Fibroblast of lung (primary cell): ENCODE measurements around the gene RBM4B. TPM values are rescaled to one million over a fixed set of nuclear protein-coding genes. Genes with fewer than 3 reads are reported as not detected.

Experiments used
- DNase-seq, 2 donors: peaks; one replicate each; pipeline versions ENCODE4 v3.0.0 to v3.0.0-alpha.2; 2010; ENCODE audit warnings: low read depth in 2 of 2
- H2AFZ ChIP-seq: 2 replicates; pipeline ENCODE4 v1.5.1; 2012; ENCODE audit warnings: low read length, control low read depth, inconsistent platforms
- H3K27ac ChIP-seq: 2 replicates; pipeline ENCODE4 v1.5.1; 2011; ENCODE audit warnings: low read length, control low read depth; ENCODE audit not compliant: insufficient read depth
- H3K27me3 ChIP-seq: 2 replicates; pipeline ENCODE4 v1.5.1; 2011; ENCODE audit warnings: mild to moderate bottlenecking, low read length; ENCODE audit not compliant: control insufficient read depth, insufficient read depth
- H3K36me3 ChIP-seq: 2 replicates; pipeline ENCODE4 v1.5.1; 2011; ENCODE audit warnings: low read length; ENCODE audit not compliant: control insufficient read depth, insufficient read depth
- H3K4me1 ChIP-seq: 2 replicates; pipeline ENCODE4 v1.5.1; 2011; ENCODE audit warnings: low read length; ENCODE audit not compliant: control insufficient read depth, insufficient read depth; ENCODE audit errors: extremely low read depth
- H3K4me2 ChIP-seq: 2 replicates; pipeline ENCODE4 v1.5.1; 2011; ENCODE audit warnings: low read length, control low read depth; ENCODE audit not compliant: insufficient read depth; ENCODE audit errors: extremely low read depth
- H3K4me3 ChIP-seq, 4 experiments: fragments of 200-600 bp in 1 of 4; sonication (generic) in 1 of 4; replicated peaks in 1 of 4; 2 replicates each; pipeline ENCODE4 v1.5.1; 2011 to 2016; ENCODE audit warnings: low read length in 4 of 4, low read depth in 3 of 4, mild to moderate bottlenecking in 3 of 4, control low read depth in 2 of 4, inconsistent platforms in 1 of 4, mixed read lengths in 1 of 4; ENCODE audit not compliant: insufficient read depth in 1 of 4; ENCODE audit errors: control extremely low read depth in 1 of 4
- H3K79me2 ChIP-seq: 2 replicates; pipeline ENCODE4 v1.5.1; 2012; ENCODE audit warnings: mild to moderate bottlenecking, low read length, inconsistent platforms; ENCODE audit not compliant: control insufficient read depth, insufficient read depth
- H3K9ac ChIP-seq: 2 replicates; pipeline ENCODE4 v1.5.1; 2011; ENCODE audit warnings: mild to moderate bottlenecking, low read length, control low read depth; ENCODE audit not compliant: insufficient read depth
- H3K9me3 ChIP-seq: 2 replicates; pipeline ENCODE4 v1.5.1; 2012; ENCODE audit warnings: low read depth, low read length; ENCODE audit not compliant: control insufficient read depth, insufficient read depth
- H4K20me1 ChIP-seq: 2 replicates; pipeline ENCODE4 v1.5.1; 2011; ENCODE audit warnings: low read length; ENCODE audit not compliant: control insufficient read depth, insufficient read depth; ENCODE audit errors: extremely low read depth
- EZH2 ChIP-seq: IDR thresholded peaks from 2 replicates; pipeline ENCODE4 v1.5.1; 2012; ENCODE audit warnings: low read length, control low read depth, mild to moderate bottlenecking; ENCODE audit errors: missing control alignments
- polyA plus RNA-seq, 2 donors: library from polyadenylated mRNA; depleted of rRNA in 1 of 2; stranded (reverse) in 1 of 2; unstranded in 1 of 2; fragments of >200 nt; gene quantifications; 2 replicates each; pipeline ENCODE4 v1.2.1, GENCODE V29; 2011 to 2012; ENCODE audit warnings: missing spikeins in 1 of 2
- total RNA-seq: library from RNA; depleted of rRNA; stranded (reverse); fragments of >200 nt; gene quantifications from 2 replicates; pipeline ENCODE4 v1.2.1, GENCODE V29; 2014
- TF ChIP-seq, protein P1 (sequence below), 2 donors: IDR thresholded peaks in 1 of 2; conservative IDR thresholded peaks in 1 of 2; 1 replicate in 1 of 2; 2 replicates in 1 of 2; pipeline ENCODE4 v1.5.1; 2011 to 2012; ENCODE audit warnings: low read length in 2 of 2, control low read depth in 1 of 2, inconsistent platforms in 1 of 2, low read depth in 1 of 2, mild to moderate bottlenecking in 1 of 2

The RBM4B gene
- total and polyA plus RNA-seq, 2 donors (not counting 1 experiment from before 2014, with no cell fraction given), result 24.6 to 28.4 TPM

DNA sequence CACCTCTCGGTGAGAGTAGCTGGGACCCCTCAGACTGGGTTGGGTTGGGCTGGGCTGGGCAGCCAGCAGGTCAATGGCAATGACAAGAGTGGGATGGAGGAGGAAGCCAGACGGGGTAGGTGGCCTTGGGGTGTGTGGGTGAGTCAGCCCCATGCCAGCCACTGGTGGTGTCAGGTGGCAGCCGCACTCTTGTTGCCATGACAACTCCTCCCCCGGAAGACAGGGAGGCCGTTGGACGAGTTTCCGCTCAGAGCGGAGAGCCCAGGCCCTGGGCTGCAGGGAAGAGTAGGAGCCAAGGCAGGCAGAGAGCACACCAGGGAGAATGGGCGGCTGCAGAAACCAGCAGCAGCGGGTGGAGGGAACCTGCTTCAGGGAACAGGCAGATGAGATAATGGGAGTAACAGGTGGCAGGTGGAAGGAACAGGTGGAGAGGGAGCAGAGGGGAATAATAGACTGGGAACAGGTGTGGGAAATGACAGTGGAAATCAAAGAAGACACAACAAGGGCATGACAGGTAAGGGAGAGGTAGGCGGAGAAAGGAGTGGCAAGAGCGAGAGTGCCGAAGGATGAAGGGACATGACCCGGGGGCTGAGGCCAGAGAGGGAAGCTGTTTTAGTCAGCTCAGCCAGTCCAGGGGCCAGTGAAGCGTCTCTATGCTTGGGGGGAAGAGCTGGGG is 42.7 kb upstream of the RBM4B start:
- TF ChIP-seq EZH2, result no peak
- TF ChIP-seq, protein P1, sequence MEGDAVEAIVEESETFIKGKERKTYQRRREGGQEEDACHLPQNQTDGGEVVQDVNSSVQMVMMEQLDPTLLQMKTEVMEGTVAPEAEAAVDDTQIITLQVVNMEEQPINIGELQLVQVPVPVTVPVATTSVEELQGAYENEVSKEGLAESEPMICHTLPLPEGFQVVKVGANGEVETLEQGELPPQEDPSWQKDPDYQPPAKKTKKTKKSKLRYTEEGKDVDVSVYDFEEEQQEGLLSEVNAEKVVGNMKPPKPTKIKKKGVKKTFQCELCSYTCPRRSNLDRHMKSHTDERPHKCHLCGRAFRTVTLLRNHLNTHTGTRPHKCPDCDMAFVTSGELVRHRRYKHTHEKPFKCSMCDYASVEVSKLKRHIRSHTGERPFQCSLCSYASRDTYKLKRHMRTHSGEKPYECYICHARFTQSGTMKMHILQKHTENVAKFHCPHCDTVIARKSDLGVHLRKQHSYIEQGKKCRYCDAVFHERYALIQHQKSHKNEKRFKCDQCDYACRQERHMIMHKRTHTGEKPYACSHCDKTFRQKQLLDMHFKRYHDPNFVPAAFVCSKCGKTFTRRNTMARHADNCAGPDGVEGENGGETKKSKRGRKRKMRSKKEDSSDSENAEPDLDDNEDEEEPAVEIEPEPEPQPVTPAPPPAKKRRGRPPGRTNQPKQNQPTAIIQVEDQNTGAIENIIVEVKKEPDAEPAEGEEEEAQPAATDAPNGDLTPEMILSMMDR (conservative IDR thresholded peaks at IDR 0.05 in 1 of 2, IDR thresholded peaks at IDR 0.05 in 1 of 2; ENCODE audit: low read depth in 1 of 2, low read length in 2 of 2), result no peak
- Histone ChIP-seq H3K36me3 (no peaks in the 10 kb centered on the region), H3K4me3 (no peak overlapping the region), H3K4me2 (no peak overlapping the region), H3K27me3 (peaks cover 16% of the 10 kb centered on the region), H3K9me3 (no peaks in the 10 kb centered on the region), H2AFZ (no peak overlapping the region), H3K79me2 (no peaks in the 10 kb centered on the region), H4K20me1 (no peaks in the 10 kb centered on the region), H3K27ac (no peak overlapping the region), H3K9ac (no peak overlapping the region), H3K4me1 (no peaks in the 10 kb centered on the region)
- peak; percentile 18 to 82 for DNase-seq

GRCh38 chr11:66719111-66719872 is 41.6 kb upstream of the RBM4B start:
- Histone ChIP-seq H3K9me3 (no peaks in the 10 kb centered on the region), H4K20me1 (no peaks in the 10 kb centered on the region), H3K79me2 (no peaks in the 10 kb centered on the region), H3K4me3 (no peak overlapping the region), H3K4me2 (no peak overlapping the region), H3K4me1 (no peaks in the 10 kb centered on the region), H3K36me3 (no peaks in the 10 kb centered on the region), H3K27me3 (peaks cover 9% of the 10 kb centered on the region), H2AFZ (no peak overlapping the region), H3K27ac (no peak overlapping the region), H3K9ac (no peak overlapping the region)
- TF ChIP-seq EZH2, result no peak
- TF ChIP-seq, protein P1 (conservative IDR thresholded peaks at IDR 0.05 in 1 of 2, IDR thresholded peaks at IDR 0.05 in 1 of 2; ENCODE audit: low read depth in 1 of 2, low read length in 2 of 2), result no peak
- no peak for DNase-seq

- TF ChIP-seq, protein P1 (conservative IDR thresholded peaks at IDR 0.05 in 1 of 2, IDR thresholded peaks at IDR 0.05 in 1 of 2; ENCODE audit: low read depth in 1 of 2, low read length in 2 of 2), result no peak
- no peak for TF ChIP-seq EZH2
- H3K9ac ChIP-seq, result no peak overlapping the region
- DNase-seq, result no peak
Observed at GRCh38 chr11:66718320-66718971, 40.8 kb upstream of the RBM4B start.

More at GRCh38 chr11:66718320-66718971, 40.8 kb upstream of the RBM4B start:
- no peaks in the 10 kb centered on the region for H3K4me1 ChIP-seq
- no peak overlapping the region for H2AFZ ChIP-seq
- H3K79me2 ChIP-seq, result no peaks in the 10 kb centered on the region
- H3K36me3 ChIP-seq, result no peaks in the 10 kb centered on the region
- H3K27me3 ChIP-seq, result peaks cover 13% of the 10 kb centered on the region
- no peak overlapping the region for H3K27ac ChIP-seq
- no peaks in the 10 kb centered on the region for H4K20me1 ChIP-seq
- H3K9me3 ChIP-seq, result no peaks in the 10 kb centered on the region
- no peak overlapping the region for H3K4me2 ChIP-seq
- no peak overlapping the region for H3K4me3 ChIP-seq
